Natural killer cell (primary cell): ENCODE measurements around the gene TPST1. TPM values are rescaled to one million over a fixed set of nuclear protein-coding genes. Genes with fewer than 3 reads are reported as not detected.
"Not testable (repeated sequence)": the region's sequence is repeated elsewhere in the genome, so short reads cannot be mapped to it uniquely, and the experiment has no call there.

Experiments
- ATAC-seq, 3 donors: fragments of 150-1000 bp in 2 of 3; fragments of 200-7000 bp in 1 of 3; cut with Tn5 transposase; 1 replicate in 1 of 3; 2 replicates in 2 of 3; pipeline ENCODE4 v1.10.0; 2021; ENCODE audit warnings: mild to moderate bottlenecking in 2 of 3, moderate library complexity in 2 of 3
- DNase-seq, 2 donors: peaks; one replicate each; pipeline versions ENCODE4 v3.0.0 to v3.0.0-alpha.2; 2013 to 2021; ENCODE audit warnings: mixed read lengths in 1 of 2
- H3K27ac ChIP-seq: one replicate; pipeline ENCODE4 v1.5.1; 2013; ENCODE audit warnings: mild to moderate bottlenecking, low read length
- H3K27me3 ChIP-seq: one replicate; pipeline ENCODE4 v1.6.1; 2013; ENCODE audit warnings: low read length; ENCODE audit not compliant: control insufficient read depth, insufficient read depth
- H3K36me3 ChIP-seq: one replicate; pipeline ENCODE4 v1.6.1; 2013; ENCODE audit warnings: low read length; ENCODE audit not compliant: control insufficient read depth, insufficient read depth
- H3K4me1 ChIP-seq: one replicate; pipeline ENCODE4 v1.6.1; 2013; ENCODE audit warnings: low read length; ENCODE audit not compliant: control insufficient read depth, insufficient read depth
- H3K4me3 ChIP-seq: one replicate; pipeline ENCODE4 v1.5.1; 2013; ENCODE audit warnings: low read length
- H3K9me3 ChIP-seq: one replicate; pipeline ENCODE4 v1.6.1; 2013; ENCODE audit warnings: low read length; ENCODE audit not compliant: control insufficient read depth, insufficient read depth
- H3K27ac Mint-ChIP-seq, 2 donors: one replicate each; pipeline ENCODE4 v1.8.0; 2022; ENCODE audit warnings: mild to moderate bottlenecking in 2 of 2, mixed read lengths in 2 of 2, moderate library complexity in 1 of 2
- H3K27me3 Mint-ChIP-seq, 2 donors: one replicate each; pipeline ENCODE4 v1.8.0; 2022; ENCODE audit warnings: low read depth in 2 of 2, mixed read lengths in 2 of 2
- H3K36me3 Mint-ChIP-seq: one replicate; pipeline ENCODE4 v1.8.0; 2022; ENCODE audit warnings: mixed read lengths
- H3K4me1 Mint-ChIP-seq, 2 donors: one replicate each; pipeline ENCODE4 v1.8.0; 2022; ENCODE audit warnings: mixed read lengths in 2 of 2
- H3K4me3 Mint-ChIP-seq: one replicate; pipeline ENCODE4 v1.8.0; 2022; ENCODE audit warnings: mild to moderate bottlenecking, moderate library complexity, mixed read lengths
- H3K9me3 Mint-ChIP-seq, 2 donors: one replicate each; pipeline ENCODE4 v1.8.0; 2022; ENCODE audit warnings: mixed read lengths in 2 of 2
- WGBS: methylation state at CpG from one replicate; pipeline ENCODE4 v1.1.7; 2013; ENCODE audit warnings: missing lambda C conversion rate; ENCODE audit not compliant: insufficient coverage; 5-methylcytosine and 5-hydroxymethylcytosine counted together
- intact Hi-C: fragments of 100-400 bp; cut with micrococcal nuclease; formaldehyde crosslinking; loops from one replicate; pipeline ENCODE4 v1.14.2; 2022
- total RNA-seq, 4 donors: library from RNA; stranded (reverse); fragments of 120-200 nt in 1 of 4; gene quantifications; one replicate each; pipeline versions ENCODE4 v1.2.3 to v1.2.4, GENCODE V29; 2013 to 2022
- TF ChIP-seq, protein P1 (sequence below): fragments of 200-600 bp; IDR thresholded peaks from one replicate; pipeline ENCODE4 v1.8.0; 2022; ENCODE audit warnings: antibody characterized with exemption

TPST1 gene
- total RNA-seq, 3 donors from 2014 or later (not counting 1 experiment from before 2014, with no cell fraction given) = 10.4 to 17.3 (median 14.3) TPM

DNA sequence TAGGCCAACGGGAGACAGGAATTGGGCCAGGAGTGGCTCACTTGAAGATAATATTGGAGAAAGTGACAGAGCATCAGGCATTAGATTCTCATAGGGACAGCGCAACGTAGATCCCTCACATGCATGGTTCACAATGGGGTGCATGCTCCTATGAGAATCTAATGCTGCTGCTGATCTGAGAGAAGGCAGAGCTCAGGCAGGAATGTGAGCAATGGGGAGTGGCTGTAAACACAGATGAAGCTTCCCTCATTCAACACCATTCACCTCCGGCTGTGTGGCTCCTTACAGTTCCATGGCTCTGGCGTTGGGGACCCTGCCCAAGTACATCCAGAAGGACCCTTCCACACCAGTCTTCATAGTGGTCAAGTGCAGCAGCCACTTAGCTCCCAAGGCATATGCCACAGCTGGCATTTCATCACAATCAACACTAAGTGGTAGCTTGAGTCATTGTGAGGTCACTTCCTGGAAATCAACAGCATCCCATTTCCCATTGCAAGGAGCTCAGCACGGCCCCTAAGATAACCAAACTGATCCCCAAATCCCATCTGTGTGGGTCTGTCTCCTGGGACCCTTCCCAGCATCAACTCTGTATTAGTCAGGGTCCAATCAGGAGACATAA is 174.5 kb downstream of the TPST1 start:
- intact Hi-C loops = loop anchor here (5.0 kb wide), 1 partner anchor 542 kb away; no protein-coding TSS in a partner anchor
- Histone ChIP-seq H3K4me1 (no peaks in the 10 kb centered on the region), H3K9me3 (peaks cover 8% of the 10 kb centered on the region), H3K4me3 (no peak overlapping the region), H3K36me3 (no peaks in the 10 kb centered on the region), H3K27ac (no peak overlapping the region), H3K27me3 (no peaks in the 10 kb centered on the region)
- no peaks in the 10 kb centered on the region for H3K9me3 Mint-ChIP-seq
- no peaks in the 10 kb centered on the region for H3K36me3 Mint-ChIP-seq
- no peak for ATAC-seq
- H3K27me3 Mint-ChIP-seq = no peaks in the 10 kb centered on the region
- DNase-seq = no peak
- no peak overlapping the region for H3K4me3 Mint-ChIP-seq
- no peaks in the 10 kb centered on the region for H3K4me1 Mint-ChIP-seq
- WGBS = 95% methylated on average over 6 of the region's 6 CpGs
- peak overlapping the region in 1 of 2 donors; percentile 39 for H3K27ac Mint-ChIP-seq
- TF ChIP-seq, protein P1, sequence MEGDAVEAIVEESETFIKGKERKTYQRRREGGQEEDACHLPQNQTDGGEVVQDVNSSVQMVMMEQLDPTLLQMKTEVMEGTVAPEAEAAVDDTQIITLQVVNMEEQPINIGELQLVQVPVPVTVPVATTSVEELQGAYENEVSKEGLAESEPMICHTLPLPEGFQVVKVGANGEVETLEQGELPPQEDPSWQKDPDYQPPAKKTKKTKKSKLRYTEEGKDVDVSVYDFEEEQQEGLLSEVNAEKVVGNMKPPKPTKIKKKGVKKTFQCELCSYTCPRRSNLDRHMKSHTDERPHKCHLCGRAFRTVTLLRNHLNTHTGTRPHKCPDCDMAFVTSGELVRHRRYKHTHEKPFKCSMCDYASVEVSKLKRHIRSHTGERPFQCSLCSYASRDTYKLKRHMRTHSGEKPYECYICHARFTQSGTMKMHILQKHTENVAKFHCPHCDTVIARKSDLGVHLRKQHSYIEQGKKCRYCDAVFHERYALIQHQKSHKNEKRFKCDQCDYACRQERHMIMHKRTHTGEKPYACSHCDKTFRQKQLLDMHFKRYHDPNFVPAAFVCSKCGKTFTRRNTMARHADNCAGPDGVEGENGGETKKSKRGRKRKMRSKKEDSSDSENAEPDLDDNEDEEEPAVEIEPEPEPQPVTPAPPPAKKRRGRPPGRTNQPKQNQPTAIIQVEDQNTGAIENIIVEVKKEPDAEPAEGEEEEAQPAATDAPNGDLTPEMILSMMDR = no peak

DNA sequence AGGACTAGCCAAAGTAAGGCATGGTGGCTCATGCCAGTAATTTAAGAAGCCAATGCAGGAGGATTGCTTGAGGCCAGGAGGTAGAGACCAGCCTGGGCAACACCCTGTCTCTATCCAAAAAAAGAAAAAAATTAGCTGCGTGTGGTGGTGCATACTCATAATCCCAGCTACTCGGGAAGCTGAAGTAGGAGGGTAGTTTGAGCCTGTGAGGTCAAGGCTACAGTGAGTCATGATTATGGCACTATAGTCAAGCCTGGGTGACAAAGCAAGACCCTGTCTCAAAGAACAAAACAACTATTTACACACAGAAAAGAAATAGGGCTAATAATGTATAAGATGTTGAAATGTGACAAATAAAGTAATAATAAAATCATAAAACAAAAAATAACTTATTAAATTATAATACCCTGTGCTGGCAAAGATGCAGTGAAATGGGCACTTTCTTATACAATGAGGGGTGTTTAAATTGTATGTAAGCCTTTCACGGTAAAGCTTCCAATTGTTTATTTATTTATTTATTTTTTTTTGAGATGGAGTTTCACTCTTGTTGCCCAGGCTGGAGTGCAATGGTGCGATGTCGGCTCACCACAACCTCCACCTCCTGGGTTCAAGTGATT is 175.2 kb downstream of the TPST1 start:
- no peaks in the 10 kb centered on the region for H3K27me3 ChIP-seq

DNA sequence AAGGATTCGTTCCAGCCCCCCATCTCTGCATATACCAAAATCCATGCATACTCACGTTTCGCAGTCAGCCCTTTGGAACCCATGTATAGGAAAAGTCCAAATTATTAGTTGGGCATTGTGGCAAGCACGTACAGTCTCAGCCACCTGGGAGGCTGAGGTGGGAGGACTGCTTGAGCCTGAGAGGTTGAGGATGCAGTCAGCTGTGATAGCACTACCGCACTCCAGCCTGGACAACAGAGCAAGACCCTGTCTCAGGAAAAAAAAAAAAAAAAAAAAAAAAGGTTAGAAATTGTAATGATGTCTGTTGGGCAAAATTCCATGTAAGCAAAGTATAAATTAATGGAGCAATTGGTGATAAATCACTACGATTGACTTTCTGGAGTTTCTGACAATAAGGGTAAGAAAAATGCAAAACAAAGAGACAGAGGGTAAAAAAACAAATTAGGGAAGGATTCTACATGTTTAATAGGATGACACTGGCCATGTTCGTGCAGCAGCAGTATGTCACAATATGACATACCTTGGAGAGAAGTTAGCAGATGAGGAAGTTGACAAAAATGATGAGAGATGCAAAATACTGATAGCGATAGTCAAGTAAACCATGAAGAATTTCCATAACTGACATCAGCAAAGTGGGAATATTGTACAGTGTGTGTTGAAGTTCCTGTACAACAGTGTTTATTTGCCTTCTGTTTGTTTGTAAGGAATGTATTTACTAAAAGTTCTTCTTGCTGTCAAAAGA is 177.2 kb downstream of the TPST1 start:
- not testable (repeated sequence) for H3K36me3 ChIP-seq, ATAC-seq, H3K9me3 Mint-ChIP-seq, H3K27me3 ChIP-seq, H3K4me3 ChIP-seq, H3K27ac Mint-ChIP-seq, H3K27ac ChIP-seq, H3K9me3 ChIP-seq, H3K4me1 Mint-ChIP-seq, DNase-seq, H3K4me3 Mint-ChIP-seq, H3K4me1 ChIP-seq, H3K36me3 Mint-ChIP-seq, H3K27me3 Mint-ChIP-seq
- intact Hi-C loops = loop anchor here (5.0 kb wide), 1 partner anchor 545 kb away; no protein-coding TSS in a partner anchor
- WGBS = 88% methylated on average over 8 of the region's 8 CpGs

More for the DNA sequence above, 175.2 kb downstream of the TPST1 start:
- Mint-ChIP-seq H3K4me1 (peaks cover 0 to 3% of the 10 kb centered on the region in 2 donors), H3K9me3 (no peaks in the 10 kb centered on the region), H3K4me3 (no peak overlapping the region), H3K27me3 (no peaks in the 10 kb centered on the region), H3K36me3 (no peaks in the 10 kb centered on the region), H3K27ac (no peak overlapping the region)
- no peak overlapping the region for H3K27ac ChIP-seq
- intact Hi-C loops = loop anchor here (5.0 kb wide), 1 partner anchor 543 kb away; no protein-coding TSS in a partner anchor
- DNase-seq (no peak), ATAC-seq (no peak)
- H3K4me3 ChIP-seq = no peak overlapping the region
- WGBS = 98% methylated on average over 4 of the region's 5 CpGs
- TF ChIP-seq, protein P1 = no peak
- no peaks in the 10 kb centered on the region for H3K36me3 ChIP-seq
- no peaks in the 10 kb centered on the region for H3K4me1 ChIP-seq
- peaks cover 8% of the 10 kb centered on the region for H3K9me3 ChIP-seq

DNA sequence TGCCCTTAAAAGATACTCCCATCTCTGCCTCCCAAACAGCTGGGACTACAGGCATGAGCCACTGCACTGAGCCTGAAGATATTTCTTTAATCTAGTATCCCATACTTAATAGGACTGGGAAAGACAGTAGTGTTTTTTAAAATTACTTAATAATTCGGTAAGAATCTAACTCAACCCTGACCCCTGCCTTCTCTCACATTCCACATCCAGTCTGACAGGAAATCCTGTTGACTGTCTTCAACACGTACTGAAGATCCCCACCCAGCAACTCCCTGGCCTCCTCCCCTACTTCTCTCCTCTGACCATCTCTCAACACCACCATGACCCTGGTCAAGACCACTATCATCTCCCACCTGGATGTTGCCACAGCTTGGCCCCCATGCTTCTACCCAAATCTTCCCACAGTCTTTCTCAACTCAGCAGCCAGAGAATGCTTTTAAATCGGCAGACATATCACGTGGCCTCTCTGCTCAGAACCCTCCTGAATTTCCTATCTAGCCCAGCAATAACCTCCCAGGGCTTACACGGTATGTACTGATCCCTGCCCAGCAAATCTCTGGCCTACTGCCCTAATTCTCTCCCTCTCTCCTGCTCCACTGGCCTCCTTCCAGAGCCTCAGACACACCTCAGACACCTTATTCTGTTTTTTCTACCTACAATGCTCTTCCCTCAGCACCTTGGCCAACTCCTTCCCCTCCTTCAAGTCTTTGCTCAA is 180.2 kb downstream of the TPST1 start:
- H3K9me3 Mint-ChIP-seq, H3K4me3 ChIP-seq, H3K36me3 Mint-ChIP-seq, intact Hi-C loops, H3K4me1 Mint-ChIP-seq, H3K36me3 ChIP-seq, H3K4me1 ChIP-seq, H3K27ac ChIP-seq, H3K9me3 ChIP-seq, H3K4me3 Mint-ChIP-seq, H3K27me3 Mint-ChIP-seq, ATAC-seq, H3K27me3 ChIP-seq, DNase-seq: not testable (repeated sequence)
- WGBS = 72% methylated on average over 5 of the region's 5 CpGs
- peak overlapping the region in 1 of 2 donors; percentile 27 for H3K27ac Mint-ChIP-seq

DNA sequence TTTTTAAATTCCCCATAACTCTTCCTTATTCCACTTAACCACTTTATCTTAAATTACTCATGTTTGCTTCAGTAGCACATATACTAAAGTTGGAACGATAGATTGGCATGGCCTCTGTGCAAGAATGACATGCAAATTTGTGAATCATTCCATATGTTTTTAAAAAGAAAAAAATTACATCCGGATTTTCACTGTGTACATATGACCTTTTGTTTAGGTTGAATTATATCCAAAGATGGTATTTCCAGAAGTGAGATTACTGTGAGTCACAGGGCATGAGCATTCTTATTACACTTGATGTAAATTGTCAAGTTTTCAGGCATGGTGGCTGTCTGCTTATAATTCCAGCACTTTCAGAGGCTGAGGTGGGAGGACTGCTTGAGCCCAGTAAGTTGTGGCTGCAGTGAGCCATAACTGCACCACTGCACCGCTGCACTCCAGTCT is 190.0 kb downstream of the TPST1 start:
- H3K27ac Mint-ChIP-seq, H3K36me3 Mint-ChIP-seq, H3K9me3 Mint-ChIP-seq, H3K36me3 ChIP-seq, H3K4me3 Mint-ChIP-seq, H3K4me3 ChIP-seq, DNase-seq, H3K27me3 ChIP-seq, intact Hi-C loops, ATAC-seq, H3K4me1 Mint-ChIP-seq, H3K27ac ChIP-seq, H3K9me3 ChIP-seq, H3K4me1 ChIP-seq, H3K27me3 Mint-ChIP-seq: not testable (repeated sequence)
- WGBS = 88% methylated on average over 3 of the region's 3 CpGs

DNA sequence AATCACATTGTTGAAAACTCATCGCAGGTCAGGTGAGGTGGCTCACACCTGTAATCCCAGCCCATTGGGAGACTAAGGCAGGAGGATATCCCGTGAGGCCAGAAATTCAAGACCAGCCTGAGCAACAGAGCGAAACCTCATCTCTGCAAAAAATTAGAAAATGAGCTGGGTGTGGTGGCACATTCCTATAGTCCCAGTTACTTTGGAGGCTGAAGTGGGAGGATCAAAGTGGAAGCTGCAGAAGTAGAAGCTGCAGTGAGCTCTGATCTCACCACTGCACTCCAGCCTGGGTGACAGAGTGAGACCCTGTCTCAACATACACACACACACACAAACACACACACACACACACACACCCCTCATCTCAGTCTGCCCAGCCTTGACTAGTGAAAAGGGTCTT is 190.9 kb downstream of the TPST1 start:
- 91% methylated on average over 3 of the region's 3 CpGs for WGBS
- H3K36me3 Mint-ChIP-seq, intact Hi-C loops, H3K27ac ChIP-seq, H3K4me3 Mint-ChIP-seq, ATAC-seq, H3K4me3 ChIP-seq, H3K27ac Mint-ChIP-seq, H3K9me3 Mint-ChIP-seq, DNase-seq, H3K9me3 ChIP-seq, H3K27me3 ChIP-seq, H3K36me3 ChIP-seq, H3K27me3 Mint-ChIP-seq, H3K4me1 ChIP-seq, H3K4me1 Mint-ChIP-seq: not testable (repeated sequence)
